ENCODE measurements around the gene KLHDC4.
"Not testable (repeated sequence)": the region's sequence is repeated elsewhere in the genome, so short reads cannot be mapped to it uniquely, and the experiment has no call there.

Gene KLHDC4

GRCh38 chr16:87794485-87795078, 28.8 kb upstream of the KLHDC4 start:
- no peak for DNase-seq
- TF ChIP-seq POLR2A (IDR thresholded peaks at IDR 0.05; ENCODE audit: low read length) (no peak), GATA1 (IDR thresholded peaks at IDR 0.05; ENCODE audit: low read depth, low read length) (no peak)

- no peak for TF ChIP-seq GATA1 (IDR thresholded peaks at IDR 0.05; ENCODE audit: low read depth, low read length)
- TF ChIP-seq POLR2A (IDR thresholded peaks at IDR 0.05; ENCODE audit: low read length) = no peak
- no peak for DNase-seq
Measured at GRCh38 chr16:87792205-87792565, 26.4 kb upstream of the KLHDC4 start.

DNA sequence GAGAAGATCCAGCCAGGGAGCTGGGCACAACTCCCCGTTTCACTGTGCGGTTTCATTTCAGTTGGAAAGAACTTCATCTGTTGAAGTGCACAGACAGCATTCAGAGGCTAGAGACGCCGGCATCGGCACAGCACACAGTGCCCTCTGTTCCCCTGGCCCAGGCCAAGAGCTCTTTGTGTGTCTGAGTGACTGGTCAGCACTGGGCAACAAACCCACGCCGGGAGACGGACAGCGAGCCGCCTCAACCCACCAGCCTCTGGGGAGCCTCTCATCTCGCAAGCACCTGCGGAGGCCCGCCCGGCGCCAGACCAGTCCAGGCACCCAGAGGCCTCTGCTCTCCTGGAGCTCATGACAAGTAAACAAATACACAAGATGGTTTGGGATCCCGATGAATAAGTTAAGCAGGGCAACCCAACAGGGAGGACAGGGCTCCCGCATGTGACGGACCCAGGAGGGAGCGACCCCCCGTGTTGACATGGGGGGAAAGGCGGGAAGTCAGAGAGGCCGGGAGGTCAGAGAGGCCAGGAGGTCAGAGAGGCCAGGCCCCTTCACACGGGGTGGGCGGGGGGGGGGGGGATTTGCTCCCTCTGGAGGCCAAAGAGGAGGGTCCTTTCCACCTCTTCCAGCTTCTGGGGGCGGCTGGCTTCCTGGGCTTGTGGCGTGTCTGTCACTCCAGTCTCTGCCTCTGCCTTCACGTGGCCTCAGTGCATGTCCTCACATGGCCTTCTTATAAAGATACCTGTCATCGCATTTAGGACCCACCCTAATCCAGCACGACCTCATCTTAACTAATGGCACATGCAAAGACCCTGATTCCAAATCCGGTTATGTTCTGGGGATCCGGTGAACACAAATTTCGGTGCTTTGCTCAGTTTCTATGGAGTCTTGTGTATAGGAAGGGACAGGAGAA, 25.8 kb upstream of the KLHDC4 start:
- DNase-seq = no peak
- TF ChIP-seq POLR2A (IDR thresholded peaks at IDR 0.05; ENCODE audit: low read length) (no peak), GATA1 (IDR thresholded peaks at IDR 0.05; ENCODE audit: low read depth, low read length) (no peak)

DNA sequence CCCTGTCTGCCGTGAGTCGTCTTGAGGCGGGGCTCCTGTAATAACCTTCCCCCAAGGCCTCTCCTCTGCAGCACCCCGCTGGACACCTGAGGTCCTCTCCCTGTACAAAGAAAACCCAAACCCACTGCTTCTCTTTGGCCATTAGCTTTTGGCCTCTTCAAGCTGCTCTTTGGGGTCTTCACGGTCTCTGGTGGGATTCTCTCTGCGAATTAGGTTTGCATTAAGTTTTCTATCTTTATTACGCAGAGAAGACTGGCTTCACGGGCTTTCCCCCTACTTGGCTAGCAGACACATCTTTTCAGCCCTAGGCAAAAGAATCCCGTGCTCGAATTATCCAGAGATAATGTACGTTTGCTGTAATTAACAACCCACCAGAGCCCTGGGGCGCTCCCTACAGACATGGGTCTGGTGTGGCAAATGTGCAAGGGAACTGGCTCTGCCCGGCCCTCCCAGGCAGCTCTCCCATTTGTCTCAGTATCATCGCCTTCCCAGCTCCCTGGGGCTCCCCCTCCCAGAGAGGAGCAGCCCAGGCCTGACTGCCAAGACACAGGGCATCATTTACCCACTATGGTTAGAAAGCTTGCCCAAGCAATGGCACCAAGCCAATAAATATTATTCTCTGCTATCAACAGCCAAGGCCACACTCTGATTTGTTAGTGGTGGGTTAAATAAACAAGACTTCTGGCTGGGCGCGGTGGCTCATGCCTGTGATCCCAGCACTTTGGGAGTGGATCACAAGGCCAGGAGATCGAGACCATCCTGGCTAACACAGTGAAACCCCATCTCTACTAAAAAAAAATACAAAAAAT, 24.7 kb upstream of the KLHDC4 start:
- no peak for DNase-seq
- no peak for TF ChIP-seq GATA1 (IDR thresholded peaks at IDR 0.05; ENCODE audit: low read depth, low read length)
- no peak for TF ChIP-seq POLR2A (IDR thresholded peaks at IDR 0.05; ENCODE audit: low read length)

DNA sequence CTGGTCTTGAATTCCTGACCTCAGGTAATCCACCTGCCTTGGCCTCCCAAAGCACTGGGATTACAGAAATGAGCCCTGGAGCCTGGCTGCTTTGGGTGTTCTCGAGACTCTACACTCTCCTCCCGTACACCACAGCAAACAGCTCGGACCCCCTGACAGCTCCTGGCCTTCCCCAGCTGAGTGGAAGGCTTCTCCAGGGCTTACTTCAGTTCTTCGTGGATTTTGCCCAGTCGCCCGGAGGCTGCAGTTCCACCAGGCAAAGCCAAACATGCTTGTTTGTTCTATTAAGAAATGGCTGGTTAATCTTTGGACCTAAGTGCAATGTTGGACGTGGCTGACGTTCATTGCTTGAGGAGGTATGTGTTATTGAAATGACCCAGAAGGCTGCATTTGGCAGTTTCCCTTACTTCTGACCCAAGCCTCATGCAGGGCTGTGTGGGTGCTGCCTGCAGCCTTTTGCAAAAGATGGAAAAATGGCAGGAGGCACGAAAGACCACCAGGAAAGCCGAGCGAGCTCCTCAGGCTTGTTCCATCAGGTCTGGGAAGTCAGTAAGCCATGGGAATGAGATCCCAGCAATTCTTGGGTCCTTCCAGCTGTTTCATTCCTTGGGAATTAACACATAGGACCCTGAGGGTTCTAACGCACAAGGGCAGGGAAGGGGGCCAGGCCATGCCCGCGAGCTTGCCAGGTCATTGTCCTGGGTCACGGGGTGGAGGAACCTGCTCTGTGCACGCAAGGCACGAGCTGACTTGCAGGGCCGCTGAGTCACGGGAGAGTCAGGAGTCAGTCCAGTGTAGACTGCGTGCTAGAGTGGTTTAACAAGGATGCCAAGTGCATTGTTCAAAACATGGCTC, 23.9 kb upstream of the KLHDC4 start:
- no peak for DNase-seq
- TF ChIP-seq GATA1 (IDR thresholded peaks at IDR 0.05; ENCODE audit: low read depth, low read length) = no peak
- no peak for TF ChIP-seq POLR2A (IDR thresholded peaks at IDR 0.05; ENCODE audit: low read length)

GRCh38 chr16:87788730-87789436, 23.1 kb upstream of the KLHDC4 start:
- not testable (repeated sequence) for DNase-seq

DNA sequence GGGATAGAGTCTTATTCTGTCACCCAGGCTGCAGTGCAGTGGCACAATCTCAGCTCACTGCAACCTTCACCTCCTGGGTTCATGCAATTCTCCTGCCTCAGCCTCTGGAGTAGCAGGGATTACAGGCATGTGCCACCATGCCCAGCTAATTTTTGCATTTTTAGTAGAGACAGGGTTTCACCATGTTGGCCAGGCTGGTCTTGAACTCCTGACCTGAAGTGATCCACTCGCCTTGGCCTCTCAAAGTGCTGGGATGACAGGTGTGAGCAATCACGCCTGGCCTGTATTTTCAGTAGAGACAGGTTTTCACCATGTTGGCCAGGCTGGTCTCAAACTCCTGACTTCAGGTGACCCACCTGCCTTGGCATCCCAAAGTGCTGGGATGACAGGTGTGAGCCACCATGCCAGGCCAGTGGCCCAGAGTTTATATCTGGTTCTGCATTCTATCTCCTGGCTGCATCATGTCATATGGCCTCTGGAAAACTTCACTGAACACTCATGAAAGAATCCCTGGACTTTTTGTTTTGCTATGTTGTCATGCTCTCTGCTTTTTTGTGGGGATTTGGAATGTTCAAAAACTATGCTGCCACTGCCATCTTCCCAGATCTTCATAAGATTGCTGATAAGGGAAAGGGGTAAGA, 21.8 kb upstream of the KLHDC4 start:
- DNase-seq = not testable (repeated sequence)

GRCh38 chr16:87784812-87785211, 19.0 kb upstream of the KLHDC4 start:
- DNase-seq = no peak

DNA sequence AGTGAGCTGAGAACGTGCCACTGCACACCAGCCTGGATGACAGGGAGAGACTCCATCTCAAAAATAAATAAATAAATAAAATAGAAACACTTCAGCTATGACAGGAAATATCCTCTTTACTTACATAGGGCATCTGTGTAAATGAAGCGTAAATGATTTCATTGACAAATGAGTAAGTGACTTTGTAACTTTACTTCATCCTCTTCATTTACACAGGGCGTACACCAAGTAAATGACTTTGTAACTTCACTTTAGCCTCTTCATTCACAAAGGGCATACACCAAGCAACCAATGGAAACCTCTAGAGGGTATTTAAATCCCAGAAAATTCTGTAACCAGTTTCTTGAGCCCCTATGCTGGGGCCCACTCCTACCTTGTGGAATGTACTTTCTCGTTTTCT, 16.2 kb upstream of the KLHDC4 start:
- TF ChIP-seq GATA1 (IDR thresholded peaks at IDR 0.05; ENCODE audit: low read depth, low read length) = no peak
- no peak for TF ChIP-seq POLR2A (IDR thresholded peaks at IDR 0.05; ENCODE audit: low read length)
- DNase-seq = no peak

More at GRCh38 chr16:87784812-87785211, 19.0 kb upstream of the KLHDC4 start:
- TF ChIP-seq GATA1 (IDR thresholded peaks at IDR 0.05; ENCODE audit: low read depth, low read length) (no peak), POLR2A (IDR thresholded peaks at IDR 0.05; ENCODE audit: low read length) (no peak)

DNA sequence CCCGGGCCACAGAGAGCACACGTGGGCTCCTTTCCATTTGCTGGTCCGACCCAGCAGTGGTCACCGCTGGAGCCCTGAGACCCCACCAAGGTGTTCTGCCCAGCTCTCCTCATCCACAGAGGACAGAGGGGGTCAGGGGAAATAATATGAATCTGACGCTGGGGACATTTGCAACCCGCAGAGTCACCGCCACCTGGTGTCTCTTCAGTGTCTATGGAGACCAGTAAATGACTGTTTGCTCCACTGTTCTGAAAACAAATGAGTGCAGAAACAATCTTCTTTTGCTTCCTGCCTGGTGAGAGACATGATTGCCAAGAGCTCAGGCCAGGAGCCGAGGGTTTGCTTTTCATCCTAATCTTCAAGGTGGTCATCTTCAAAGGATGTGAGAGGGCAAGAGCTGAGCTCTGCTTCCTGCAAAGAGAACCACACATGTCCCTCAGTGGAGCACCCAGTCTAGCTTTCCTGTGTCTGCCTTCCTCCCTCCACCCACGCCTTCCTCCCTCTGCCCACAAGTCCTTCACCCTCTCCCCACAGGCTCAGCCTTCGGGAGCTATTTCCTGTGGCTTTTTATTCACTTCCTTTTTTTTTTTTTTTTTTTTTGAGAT, 14.7 kb upstream of the KLHDC4 start:
- no peak for DNase-seq

GRCh38 chr16:87778830-87779579, 13.2 kb upstream of the KLHDC4 start:
- TF ChIP-seq GATA1 (IDR thresholded peaks at IDR 0.05; ENCODE audit: low read depth, low read length) = no peak
- TF ChIP-seq POLR2A (IDR thresholded peaks at IDR 0.05; ENCODE audit: low read length) = peak; percentile 58
- DNase-seq = peak; percentile 95 to 97

More for the DNA sequence above, 14.7 kb upstream of the KLHDC4 start:
- no peak for TF ChIP-seq POLR2A (IDR thresholded peaks at IDR 0.05; ENCODE audit: low read length)
- no peak for TF ChIP-seq GATA1 (IDR thresholded peaks at IDR 0.05; ENCODE audit: low read depth, low read length)

GRCh38 chr16:87778476-87778829, 12.7 kb upstream of the KLHDC4 start:
- no peak for TF ChIP-seq POLR2A (IDR thresholded peaks at IDR 0.05; ENCODE audit: low read length)
- no peak for TF ChIP-seq GATA1 (IDR thresholded peaks at IDR 0.05; ENCODE audit: low read depth, low read length)
- peak; percentile 32 to 55 for DNase-seq

- not testable (repeated sequence) for DNase-seq
Measured at GRCh38 chr16:87773836-87774235, 8.1 kb upstream of the KLHDC4 start.

DNA sequence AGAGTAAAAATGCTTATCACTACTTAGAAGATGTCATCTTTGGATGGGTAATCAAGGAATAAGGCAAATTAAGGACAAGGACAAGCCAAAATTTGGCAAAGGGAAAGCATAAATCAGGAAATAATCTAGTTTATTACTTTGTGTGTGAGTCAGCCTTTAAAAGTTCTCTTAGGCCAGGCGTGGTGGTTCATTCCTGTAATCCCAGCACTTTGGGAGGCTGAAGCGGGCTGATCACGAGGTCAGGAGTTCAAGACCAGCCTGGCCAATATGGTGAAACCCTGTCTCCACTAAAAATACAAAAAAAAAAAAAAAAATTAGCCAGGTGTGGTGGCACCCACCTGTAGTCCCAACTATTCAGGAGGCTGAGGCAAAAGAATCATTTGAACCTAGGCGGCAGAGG, 1.7 kb upstream of the KLHDC4 start:
- DNase-seq = not testable (repeated sequence)

Data from erythroblast (primary cell).